C4-2B (cell line): ENCODE results near the gene CALD1.

Source experiments
- H3K27ac ChIP-seq: fragments of 450-650 bp; 2 replicates; pipeline ENCODE4 v1.5.1; 2017
- CTCF ChIP-seq: fragments of 450-650 bp; conservative IDR thresholded peaks from 2 replicates; pipeline ENCODE4 v1.5.1; 2017; ENCODE audit warnings: mild to moderate bottlenecking
- ZFX ChIP-seq: fragments of 450-650 bp; IDR thresholded peaks from 2 replicates; pipeline ENCODE4 v1.6.1; 2017

The CALD1 gene

GRCh38 chr7:134857958-134858357, 78.5 kb downstream of the CALD1 start:
- no peak overlapping the region for H3K27ac ChIP-seq
- TF ChIP-seq ZFX: no peak
- TF ChIP-seq CTCF: no peak

GRCh38 chr7:134859783-134860182, 80.3 kb downstream of the CALD1 start:
- H3K27ac ChIP-seq: no peak overlapping the region
- TF ChIP-seq ZFX: no peak
- no peak for TF ChIP-seq CTCF

- no peak overlapping the region for H3K27ac ChIP-seq
- TF ChIP-seq CTCF (no peak), ZFX (no peak)
These were observed 85.8 kb downstream of the CALD1 start for GRCh38 chr7:134865001-134865845.

- no peak overlapping the region for H3K27ac ChIP-seq
- TF ChIP-seq CTCF: no peak
- no peak for TF ChIP-seq ZFX
These were observed 87.2 kb downstream of the CALD1 start for GRCh38 chr7:134866617-134867016.

- no peak for TF ChIP-seq ZFX
- TF ChIP-seq CTCF: no peak
- H3K27ac ChIP-seq: no peak overlapping the region
These were observed 90.7 kb downstream of the CALD1 start for GRCh38 chr7:134870156-134870555.

GRCh38 chr7:134870781-134871180, 91.3 kb downstream of the CALD1 start:
- TF ChIP-seq ZFX: no peak
- TF ChIP-seq CTCF: no peak

GRCh38 chr7:134873253-134873652, 93.8 kb downstream of the CALD1 start:
- H3K27ac ChIP-seq: peak overlapping the region; percentile 30
- TF ChIP-seq CTCF: no peak
- no peak for TF ChIP-seq ZFX

More at GRCh38 chr7:134870781-134871180, 91.3 kb downstream of the CALD1 start:
- no peak overlapping the region for H3K27ac ChIP-seq
